AG09309 (cell line): Measurements from ENCODE around the gene PNPLA7.
"Not testable (repeated sequence)": the region's sequence is repeated elsewhere in the genome, so short reads cannot be mapped to it uniquely, and the experiment has no call there.

Experiments
- DNase-seq: peaks from one replicate; pipeline ENCODE4 v3.0.0-alpha.2; 2010; ENCODE audit warnings: low read depth
- H3K4me3 ChIP-seq: 2 replicates; pipeline ENCODE4 v1.5.1; 2011; ENCODE audit warnings: mild to moderate bottlenecking, low read depth, low read length, moderate library complexity; ENCODE audit not compliant: control insufficient read depth
- CTCF ChIP-seq: IDR thresholded peaks from 2 replicates; pipeline ENCODE4 v1.5.1; 2011; ENCODE audit warnings: mild to moderate bottlenecking, low read depth, low read length, inconsistent platforms; ENCODE audit not compliant: insufficient read depth, control insufficient read depth; ENCODE audit errors: missing control alignments

The PNPLA7 gene

GRCh38 chr9:137476856-137477255, 73.3 kb downstream of the PNPLA7 start:
- no peak for DNase-seq
- no peak for TF ChIP-seq CTCF
- H3K4me3 ChIP-seq = no peak overlapping the region

- no peak for DNase-seq
- no peak overlapping the region for H3K4me3 ChIP-seq
- no peak for TF ChIP-seq CTCF
Measured at GRCh38 chr9:137475666-137476065, 74.5 kb downstream of the PNPLA7 start.

DNA sequence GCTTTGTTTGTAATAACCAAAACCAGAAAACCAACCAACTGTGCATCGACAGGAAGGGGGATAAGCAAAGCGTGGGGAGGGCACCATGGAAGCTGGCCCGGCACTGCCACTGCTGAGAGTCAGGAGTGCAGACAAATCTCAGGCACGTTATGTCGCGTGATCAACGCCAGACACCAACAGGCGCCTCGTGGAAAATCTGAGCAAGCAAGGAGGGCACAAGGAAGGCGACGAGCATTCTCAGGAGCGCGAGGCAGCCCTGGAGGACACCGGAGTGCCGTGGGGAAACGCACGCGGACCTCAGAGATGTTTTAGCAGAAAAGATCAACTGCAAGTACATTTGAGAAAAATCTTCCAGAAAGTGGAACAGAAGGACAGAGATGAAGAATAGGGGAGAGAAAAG, 75.9 kb downstream of the PNPLA7 start:
- TF ChIP-seq CTCF = no peak
- DNase-seq = no peak

DNA sequence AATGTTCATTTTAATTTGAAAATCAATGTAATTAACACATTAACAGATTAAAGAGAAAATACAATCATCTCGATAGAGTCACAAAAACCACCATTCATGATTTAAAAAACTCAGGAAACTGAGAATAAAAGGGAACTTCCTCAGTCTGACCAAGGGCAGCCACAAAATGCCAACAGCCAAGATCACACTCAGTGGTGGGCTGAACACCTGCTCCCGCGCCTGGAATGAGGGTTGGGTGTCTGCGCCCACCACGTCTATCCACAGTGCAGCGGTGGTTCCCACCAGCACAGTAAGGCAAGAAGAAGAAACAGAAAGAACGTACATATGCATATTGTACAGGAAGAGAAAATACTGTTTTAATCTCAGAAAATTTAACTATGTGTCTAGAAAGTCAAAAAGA, 79.4 kb downstream of the PNPLA7 start:
- H3K4me3 ChIP-seq = no peak overlapping the region
- no peak for DNase-seq
- no peak for TF ChIP-seq CTCF

More for the DNA sequence above, 75.9 kb downstream of the PNPLA7 start:
- H3K4me3 ChIP-seq = no peak overlapping the region

DNA sequence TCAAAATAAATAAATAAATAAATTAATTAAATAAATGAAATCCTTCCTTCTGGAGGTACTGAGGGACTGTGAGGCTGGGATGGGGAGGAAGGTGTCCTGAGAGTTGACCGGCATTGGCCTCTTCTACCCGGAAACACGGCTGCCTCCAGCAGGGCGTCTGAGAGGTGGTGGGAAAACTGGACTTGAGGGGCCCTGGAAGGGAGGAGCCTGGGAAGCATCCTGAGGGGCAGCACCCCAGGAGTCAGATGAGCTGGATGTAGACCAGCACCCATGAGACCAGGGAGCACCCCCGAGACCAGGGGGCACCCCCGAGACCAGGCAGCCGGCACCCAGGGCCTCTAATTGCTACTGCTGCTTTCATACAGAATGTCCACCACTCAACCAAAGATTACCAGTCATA, 82.3 kb downstream of the PNPLA7 start:
- no peak for DNase-seq
- no peak overlapping the region for H3K4me3 ChIP-seq
- no peak for TF ChIP-seq CTCF

DNA sequence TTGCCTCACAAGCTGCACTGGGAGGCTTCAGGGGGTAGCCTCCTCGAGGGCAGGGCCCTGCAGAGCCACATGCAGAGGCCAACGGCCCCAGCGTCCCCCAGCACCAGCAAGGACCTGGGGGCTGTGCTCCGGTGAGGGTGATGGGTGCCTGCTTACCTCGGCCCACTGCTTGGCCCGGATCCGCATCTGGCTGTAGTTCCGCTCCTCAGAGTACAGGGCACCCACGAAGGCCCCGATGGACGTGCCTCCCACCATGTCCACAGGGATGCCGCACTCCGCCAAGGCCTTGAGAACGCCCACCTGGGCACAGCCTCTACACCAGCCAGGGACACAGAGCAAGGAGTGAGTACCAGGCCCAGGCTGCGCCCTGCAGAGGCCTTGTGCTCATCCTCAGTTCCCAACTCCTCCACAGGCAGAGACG, 83.0 kb downstream of the PNPLA7 start:
- DNase-seq = no peak
- H3K4me3 ChIP-seq = no peak overlapping the region
- TF ChIP-seq CTCF = no peak

DNA sequence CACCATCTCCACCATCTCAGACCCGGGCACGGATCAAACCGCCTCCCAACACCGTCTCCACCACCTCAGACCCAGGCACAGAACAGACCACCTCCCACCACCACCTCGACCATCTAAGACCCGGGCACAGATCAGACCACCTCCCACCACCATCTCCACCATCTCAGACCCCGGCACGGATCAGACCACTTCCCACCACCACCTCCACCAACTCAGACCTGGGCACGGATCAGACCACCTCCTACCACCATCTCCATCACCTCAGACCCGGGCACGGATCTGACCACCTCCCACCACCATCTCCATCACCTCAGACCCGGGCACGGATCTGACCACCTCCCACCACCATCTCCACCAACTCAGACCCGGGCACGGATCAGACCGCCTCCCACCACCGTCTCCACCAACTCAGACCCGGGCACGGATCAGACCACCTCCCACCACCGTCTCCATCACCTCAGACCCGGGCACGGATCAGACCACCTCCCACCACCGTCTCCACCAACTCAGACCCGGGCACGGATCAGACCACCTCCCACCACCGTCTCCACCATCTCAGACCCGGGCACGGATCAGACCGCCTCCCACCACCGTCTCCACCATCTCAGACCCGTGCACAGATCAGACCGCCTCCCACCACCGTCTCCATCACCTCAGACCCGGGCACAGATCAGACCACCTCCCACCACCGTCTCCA, 83.7 kb downstream of the PNPLA7 start:
- not testable (repeated sequence) for DNase-seq, H3K4me3 ChIP-seq
